Ovary (tissue), 3 donors: ENCODE data around the gene SFMBT2.

Source experiments
- CTCF ChIP-seq, 3 donors: fragments of 450-650 bp in 2 of 3; fragments of 200-600 bp in 1 of 3; IDR thresholded peaks; one replicate each; pipeline versions ENCODE4 v1.5.1 to v1.8.0; 2016 to 2022; ENCODE audit warnings: antibody characterized with exemption in 3 of 3, mild to moderate bottlenecking in 1 of 3
- EP300 ChIP-seq: sonication (generic); formaldehyde crosslinking; IDR thresholded peaks from one replicate; pipeline ENCODE4 v1.6.1; 2017; ENCODE audit warnings: antibody characterized with exemption
- POLR2A ChIP-seq: fragments of 450-650 bp; IDR thresholded peaks from one replicate; pipeline ENCODE4 v1.6.1; 2017; ENCODE audit warnings: antibody characterized with exemption, mild to moderate bottlenecking, moderate library complexity
- donor health status: DM: no; HTN: no; CAD: no.

GRCh38 chr10:7111561-7111960 is 299.3 kb downstream of the SFMBT2 start:
- TF ChIP-seq CTCF (IDR thresholded peaks at IDR 0.05) (no peak), POLR2A (no peak), EP300 (no peak)
